LoVo (cell line): Measurements from ENCODE around the gene KISS1R.

ENCODE experiments used
- DNase-seq: peaks from one replicate; pipeline ENCODE4 v3.0.0-alpha.2; 2016; ENCODE audit warnings: low spot score

KISS1R gene

GRCh38 chr19:938233-938923 is 21.2 kb downstream of the KISS1R start:
- no peak for DNase-seq

GRCh38 chr19:939439-939838 is 22.3 kb downstream of the KISS1R start:
- DNase-seq = no peak

GRCh38 chr19:939922-940321 is 22.8 kb downstream of the KISS1R start:
- no peak for DNase-seq

- DNase-seq = peak; percentile 94
These were observed 23.6 kb downstream of the KISS1R start for GRCh38 chr19:940591-941291.

GRCh38 chr19:941292-942132 is 24.4 kb downstream of the KISS1R start:
- no peak for DNase-seq

GRCh38 chr19:942133-942645 is 25.1 kb downstream of the KISS1R start:
- no peak for DNase-seq

- no peak for DNase-seq
These were observed 26.5 kb downstream of the KISS1R start for GRCh38 chr19:943551-944170.

- no peak for DNase-seq
These were observed 27.0 kb downstream of the KISS1R start for GRCh38 chr19:944171-944567.

GRCh38 chr19:944663-945241 is 27.6 kb downstream of the KISS1R start:
- DNase-seq = no peak

- no peak for DNase-seq
These were observed 28.5 kb downstream of the KISS1R start for GRCh38 chr19:945401-946252.

GRCh38 chr19:947090-947706 is 30.1 kb downstream of the KISS1R start:
- no peak for DNase-seq

- no peak for DNase-seq
These were observed 30.8 kb downstream of the KISS1R start for GRCh38 chr19:947707-948539.

GRCh38 chr19:948842-949496 is 31.8 kb downstream of the KISS1R start:
- no peak for DNase-seq

GRCh38 chr19:950352-951066 is 33.4 kb downstream of the KISS1R start:
- no peak for DNase-seq

GRCh38 chr19:952049-952679 is 35.0 kb downstream of the KISS1R start:
- DNase-seq = no peak

GRCh38 chr19:952680-953444 is 35.7 kb downstream of the KISS1R start:
- DNase-seq = no peak
